SU-DHL-6 (cell line): ENCODE measurements around the gene ZNF22.

Source experiments
- H2AFZ ChIP-seq: fragments of 200-600 bp; sonication (generic); 2 replicates; pipeline ENCODE4 v1.6.1; 2014; ENCODE audit warnings: low read depth, mild to moderate bottlenecking, moderate library complexity, mixed read lengths, antibody characterized with exemption, low read length; ENCODE audit not compliant: severe bottlenecking
- H3F3A ChIP-seq: fragments of 200-600 bp; shearing (Covaris generic); 2 replicates; pipeline ENCODE4 v1.6.0; 2016; ENCODE audit warnings: antibody characterized with exemption, mild to moderate bottlenecking; ENCODE audit not compliant: insufficient read depth
- H3K27ac ChIP-seq: fragments of 200-600 bp; sonication (generic); 2 replicates; pipeline ENCODE4 v1.5.1; 2016; ENCODE audit warnings: low read depth, mild to moderate bottlenecking, low read length, moderate library complexity, mixed read lengths
- H3K27me3 ChIP-seq: fragments of 200-600 bp; sonication (generic), shearing (Covaris generic); 2 replicates; pipeline ENCODE4 v1.6.0; 2014; ENCODE audit warnings: mild to moderate bottlenecking, low read length
- H3K36me3 ChIP-seq: fragments of 200-600 bp; sonication (generic); 2 replicates; pipeline ENCODE4 v1.6.1; 2014; ENCODE audit warnings: mild to moderate bottlenecking, low read length, mixed read lengths
- H3K4me2 ChIP-seq: fragments of 300-600, 200-600 bp; shearing (Covaris generic), sonication (generic); 2 replicates; pipeline ENCODE4 v1.6.0; 2014; ENCODE audit warnings: low read length, low read depth, mild to moderate bottlenecking; ENCODE audit not compliant: poor library complexity, severe bottlenecking
- H3K4me3 ChIP-seq: fragments of 200-600 bp; sonication (generic); 2 replicates; pipeline ENCODE4 v1.5.1; 2014; ENCODE audit warnings: antibody characterized with exemption, low read length, mild to moderate bottlenecking, mixed read lengths; ENCODE audit not compliant: insufficient read depth, poor library complexity, severe bottlenecking
- H3K79me2 ChIP-seq: fragments of 200-600 bp; sonication (generic); 2 replicates; pipeline ENCODE4 v1.6.1; 2014; ENCODE audit warnings: mild to moderate bottlenecking, low read length, moderate library complexity; ENCODE audit not compliant: insufficient read depth
- H3K9ac ChIP-seq: fragments of 200-600 bp; sonication (generic); 2 replicates; pipeline ENCODE4 v1.7.0; 2014; ENCODE audit warnings: mild to moderate bottlenecking, low read length
- H3K9me2 ChIP-seq: fragments of 200-600 bp; sonication (generic); replicated peaks from 2 replicates; pipeline ENCODE4 v1.6.1; 2014; ENCODE audit warnings: low read length; ENCODE audit not compliant: insufficient read depth
- H3K9me3 ChIP-seq: fragments of 200-600 bp; sonication (generic); 2 replicates; pipeline ENCODE4 v1.6.1; 2014; ENCODE audit warnings: low read length, mixed read lengths; ENCODE audit not compliant: insufficient read depth
- H4K20me1 ChIP-seq: fragments of 200-600 bp; sonication (generic); 2 replicates; pipeline ENCODE4 v1.6.1; 2014; ENCODE audit warnings: low read depth, mild to moderate bottlenecking, antibody characterized with exemption, low read length, moderate library complexity, mixed read lengths
- EZH2phosphoT487 ChIP-seq: fragments of 200-600 bp; sonication (generic), shearing (Covaris generic); conservative IDR thresholded peaks from 2 replicates; pipeline ENCODE4 v1.6.1; 2018; ENCODE audit warnings: mild to moderate bottlenecking, antibody characterized with exemption, low read length, moderate library complexity, mixed read lengths
- TF ChIP-seq, protein P1 (sequence below): fragments of 200-600 bp; sonication (generic); IDR thresholded peaks from one replicate; pipeline ENCODE4 v1.5.1; 2017; ENCODE audit warnings: antibody characterized with exemption, mild to moderate bottlenecking, low read length, moderate library complexity; ENCODE audit not compliant: insufficient read depth, poor library complexity, severe bottlenecking

ZNF22 gene

GRCh38 chr10:44988957-44989585 lies 11.7 kb upstream of the ZNF22 start:
- H3K27me3 ChIP-seq: no peaks in the 10 kb centered on the region
- H3K9ac ChIP-seq: no peak overlapping the region
- H3K27ac ChIP-seq: no peak overlapping the region
- H3K79me2 ChIP-seq: no peaks in the 10 kb centered on the region
- H3K36me3 ChIP-seq: no peaks in the 10 kb centered on the region
- TF ChIP-seq, protein P1, sequence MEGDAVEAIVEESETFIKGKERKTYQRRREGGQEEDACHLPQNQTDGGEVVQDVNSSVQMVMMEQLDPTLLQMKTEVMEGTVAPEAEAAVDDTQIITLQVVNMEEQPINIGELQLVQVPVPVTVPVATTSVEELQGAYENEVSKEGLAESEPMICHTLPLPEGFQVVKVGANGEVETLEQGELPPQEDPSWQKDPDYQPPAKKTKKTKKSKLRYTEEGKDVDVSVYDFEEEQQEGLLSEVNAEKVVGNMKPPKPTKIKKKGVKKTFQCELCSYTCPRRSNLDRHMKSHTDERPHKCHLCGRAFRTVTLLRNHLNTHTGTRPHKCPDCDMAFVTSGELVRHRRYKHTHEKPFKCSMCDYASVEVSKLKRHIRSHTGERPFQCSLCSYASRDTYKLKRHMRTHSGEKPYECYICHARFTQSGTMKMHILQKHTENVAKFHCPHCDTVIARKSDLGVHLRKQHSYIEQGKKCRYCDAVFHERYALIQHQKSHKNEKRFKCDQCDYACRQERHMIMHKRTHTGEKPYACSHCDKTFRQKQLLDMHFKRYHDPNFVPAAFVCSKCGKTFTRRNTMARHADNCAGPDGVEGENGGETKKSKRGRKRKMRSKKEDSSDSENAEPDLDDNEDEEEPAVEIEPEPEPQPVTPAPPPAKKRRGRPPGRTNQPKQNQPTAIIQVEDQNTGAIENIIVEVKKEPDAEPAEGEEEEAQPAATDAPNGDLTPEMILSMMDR: no peak
- no peak for TF ChIP-seq EZH2phosphoT487
- no peak overlapping the region for H3K4me2 ChIP-seq
- no peaks in the 10 kb centered on the region for H3K9me3 ChIP-seq
- H4K20me1 ChIP-seq: no peaks in the 10 kb centered on the region
- H3K9me2 ChIP-seq: no peaks in the 10 kb centered on the region
- no peaks in the 10 kb centered on the region for H3F3A ChIP-seq
- no peak overlapping the region for H2AFZ ChIP-seq
- no peak overlapping the region for H3K4me3 ChIP-seq

DNA sequence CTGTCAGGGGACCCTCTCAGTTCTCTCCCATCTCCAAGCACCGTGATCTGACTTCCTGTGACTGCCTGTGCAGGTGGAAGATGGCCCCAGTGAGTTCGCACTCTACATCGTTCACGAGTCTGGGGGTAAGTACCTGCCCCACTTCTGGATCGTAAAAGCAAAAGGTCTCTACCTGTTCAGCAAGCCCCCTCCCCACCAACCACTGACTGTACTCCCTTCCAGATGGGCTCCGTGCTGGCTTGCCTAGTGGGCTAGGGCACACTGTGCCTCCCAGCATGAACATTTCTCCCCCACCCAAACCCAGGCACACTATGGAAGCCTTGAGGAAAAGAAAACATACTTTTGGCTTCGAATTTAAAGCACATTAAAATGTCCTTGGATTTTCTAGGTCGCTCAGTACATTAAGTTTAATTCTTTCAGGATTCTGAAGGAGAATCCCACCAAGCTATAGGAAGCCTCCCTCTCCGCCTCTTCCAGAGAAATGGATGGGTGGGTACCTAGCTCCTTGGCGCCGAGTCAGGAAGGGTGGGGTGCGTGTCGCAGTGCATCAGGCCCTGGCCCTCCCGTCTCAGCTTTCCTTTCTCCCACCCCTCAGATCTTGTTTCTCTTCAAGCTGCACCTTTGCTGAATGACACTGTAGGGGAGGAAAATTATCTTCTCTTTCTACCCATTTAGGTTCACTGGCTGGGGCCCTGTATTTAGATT lies 11.0 kb upstream of the ZNF22 start:
- Histone ChIP-seq H3K4me2 (no peak overlapping the region), H3K27me3 (no peaks in the 10 kb centered on the region), H4K20me1 (no peaks in the 10 kb centered on the region), H3K9ac (no peak overlapping the region), H3K9me3 (no peaks in the 10 kb centered on the region), H3F3A (no peaks in the 10 kb centered on the region), H3K27ac (no peak overlapping the region), H3K36me3 (no peaks in the 10 kb centered on the region), H3K4me3 (no peak overlapping the region), H3K9me2 (no peaks in the 10 kb centered on the region), H3K79me2 (no peaks in the 10 kb centered on the region), H2AFZ (no peak overlapping the region)
- TF ChIP-seq EZH2phosphoT487: no peak
- TF ChIP-seq, protein P1: no peak

- no peaks in the 10 kb centered on the region for H3K36me3 ChIP-seq
- no peak overlapping the region for H3K9ac ChIP-seq
- no peaks in the 10 kb centered on the region for H3K27me3 ChIP-seq
- H3K4me3 ChIP-seq: no peak overlapping the region
- H4K20me1 ChIP-seq: no peaks in the 10 kb centered on the region
- no peaks in the 10 kb centered on the region for H3K79me2 ChIP-seq
- H3K9me3 ChIP-seq: no peaks in the 10 kb centered on the region
- H3K9me2 ChIP-seq: no peaks in the 10 kb centered on the region
- no peak overlapping the region for H3K27ac ChIP-seq
- H3K4me2 ChIP-seq: no peak overlapping the region
- no peaks in the 10 kb centered on the region for H3F3A ChIP-seq
- TF ChIP-seq EZH2phosphoT487: no peak
- TF ChIP-seq, protein P1: no peak
- no peak overlapping the region for H2AFZ ChIP-seq
These were observed 10.4 kb upstream of the ZNF22 start for GRCh38 chr10:44990302-44990655.
